Aorta (tissue), 5 donors: ENCODE data around the gene RPS15A. TPM values are rescaled to one million over a fixed set of nuclear protein-coding genes. Genes with fewer than 3 reads are reported as not detected.
"Not testable (repeated sequence)": the region's sequence is repeated elsewhere in the genome, so short reads cannot be mapped to it uniquely, and the experiment has no call there.

ENCODE experiments used
- ATAC-seq: fragments of 200-7000 bp; cut with Tn5 transposase; one replicate; pipeline ENCODE4 v1.9.1; 2022; ENCODE audit warnings: moderate library complexity; ENCODE audit not compliant: low FRiP score
- DNase-seq, 2 donors: peaks; one replicate each; pipeline ENCODE4 v3.0.0-alpha.2; 2020
- H3K27ac ChIP-seq, 2 donors: one replicate each; pipeline ENCODE4 v1.5.1; 2013; ENCODE audit warnings: low read length in 2 of 2, mild to moderate bottlenecking in 2 of 2, moderate library complexity in 2 of 2, control low read depth in 1 of 2, inconsistent platforms in 1 of 2, low read depth in 1 of 2
- H3K27me3 ChIP-seq, 2 donors: one replicate each; pipeline ENCODE4 v1.6.1; 2013; ENCODE audit warnings: control low read depth in 1 of 2, low read length in 1 of 2, mild to moderate bottlenecking in 1 of 2, moderate library complexity in 1 of 2; ENCODE audit not compliant: insufficient read depth in 2 of 2, control insufficient read depth in 1 of 2
- H3K36me3 ChIP-seq, 2 donors: one replicate each; pipeline ENCODE4 v1.6.1; 2013; ENCODE audit warnings: control low read depth in 1 of 2, low read length in 1 of 2, mild to moderate bottlenecking in 1 of 2; ENCODE audit not compliant: insufficient read depth in 2 of 2, control insufficient read depth in 1 of 2
- H3K4me1 ChIP-seq, 2 donors: one replicate each; pipeline ENCODE4 v1.6.1; 2013; ENCODE audit warnings: low read length in 2 of 2, control low read depth in 1 of 2, mild to moderate bottlenecking in 1 of 2, moderate library complexity in 1 of 2; ENCODE audit not compliant: insufficient read depth in 2 of 2, control insufficient read depth in 1 of 2
- H3K4me3 ChIP-seq, 2 donors: one replicate each; pipeline ENCODE4 v1.5.1; 2013; ENCODE audit warnings: low read length in 2 of 2, control low read depth in 1 of 2, mild to moderate bottlenecking in 1 of 2
- H3K9me3 ChIP-seq: one replicate; pipeline ENCODE4 v1.6.1; 2013; ENCODE audit warnings: mild to moderate bottlenecking, low read length; ENCODE audit not compliant: control insufficient read depth
- WGBS, 2 donors: extraction: QIAGEN DNeasy Blood & Tissue Kit; methylation state at CpG; one replicate each; pipeline ENCODE4 v1.1.7; 2013; 5-methylcytosine and 5-hydroxymethylcytosine counted together
- intact Hi-C, 2 donors: fragments of 100-400 bp; cut with DNase I; formaldehyde crosslinking; loops; one replicate each; pipeline versions ENCODE4 v1.14.2 to v1.15.0; 2022
- polyA plus RNA-seq, 2 donors: library from polyadenylated mRNA; stranded (reverse); fragments of 200-250 nt; gene quantifications; one replicate each; pipeline ENCODE4 v1.2.3, GENCODE V29; 2013
- total RNA-seq, 2 donors: library from RNA; stranded (reverse); fragmentation: NEBNext Ultra II Directional; extraction: Animal tissue kit (Norgen Biotek cat#: 25700); gene quantifications; one replicate each; pipeline ENCODE4 v1.2.1, GENCODE V29; 2021
- donor health status: healthy with polysubstance abuse.
- donor health status: Bipolar disorder and iron deficiency.
- donor health status: DM: no; HTN: no; CAD: no.
- donor health status: DM: no; HTN: no; CAD: no.
- donor health status: DM: yes; HTN: yes; CAD: no.

RPS15A gene
- total and polyA plus RNA-seq, 4 donors, result 879 to 8,103 (median 1,966) TPM

DNA sequence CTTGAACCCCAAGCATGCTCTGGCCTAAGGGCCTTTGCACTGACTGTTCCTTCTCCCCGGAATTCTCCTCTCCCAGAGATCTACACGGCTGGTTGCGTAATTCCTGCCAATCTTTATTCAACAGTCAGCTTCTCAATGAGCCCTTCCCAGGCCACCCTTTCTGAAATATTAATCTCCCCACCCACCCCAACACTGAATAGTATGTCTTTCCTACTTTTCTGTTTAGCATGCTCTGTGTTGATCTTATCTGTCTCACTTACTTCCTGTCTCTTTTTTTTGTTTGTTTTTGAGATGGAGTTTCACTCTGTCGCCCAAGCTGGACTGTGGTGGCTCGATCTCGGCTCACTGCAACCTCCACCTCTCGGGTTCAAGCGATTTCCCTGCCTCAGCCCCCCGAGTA is 33.5 kb downstream of the RPS15A start:
- H3K4me3 ChIP-seq, intact Hi-C loops, DNase-seq, H3K27ac ChIP-seq, H3K4me1 ChIP-seq, H3K27me3 ChIP-seq, H3K9me3 ChIP-seq, ATAC-seq, H3K36me3 ChIP-seq: not testable (repeated sequence)
- WGBS, 2 donors, result 81 to 86% methylated on average over 9 of the region's 9 CpGs

DNA sequence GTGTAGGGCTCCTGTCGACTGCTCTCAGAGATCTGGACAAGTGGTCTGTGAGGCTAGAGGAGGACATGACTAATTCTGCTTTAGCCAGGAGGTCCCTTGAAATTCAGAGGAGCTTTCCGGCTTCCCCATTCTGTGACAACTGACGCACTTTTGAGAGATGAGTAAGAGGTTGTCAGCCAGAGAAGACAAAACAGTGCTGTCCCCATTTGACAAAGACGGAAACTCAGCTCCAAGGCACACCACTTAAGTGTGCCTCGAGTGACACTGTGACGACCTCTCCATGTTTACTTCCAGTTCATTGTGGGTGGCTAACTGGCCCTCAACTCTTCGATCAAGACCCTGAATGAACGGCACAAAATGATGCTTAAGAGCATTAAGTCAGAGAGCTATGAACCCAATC is 47.3 kb downstream of the RPS15A start:
- H3K4me3 ChIP-seq, H3K9me3 ChIP-seq, H3K36me3 ChIP-seq, H3K4me1 ChIP-seq, ATAC-seq, H3K27me3 ChIP-seq, DNase-seq, intact Hi-C loops, H3K27ac ChIP-seq: not testable (repeated sequence)
- WGBS, 2 donors, result 52 to 72% methylated on average over 3 to 5 of the region's 8 CpGs

- H3K9me3 ChIP-seq, DNase-seq, H3K27me3 ChIP-seq, H3K4me1 ChIP-seq, H3K36me3 ChIP-seq, H3K4me3 ChIP-seq, ATAC-seq, intact Hi-C loops, H3K27ac ChIP-seq: not testable (repeated sequence)
- 29 to 62% methylated on average over 1 of the region's 3 CpGs for WGBS, 2 donors
Observed at GRCh38 chr16:18740027-18740426, 50.1 kb downstream of the RPS15A start.

DNA sequence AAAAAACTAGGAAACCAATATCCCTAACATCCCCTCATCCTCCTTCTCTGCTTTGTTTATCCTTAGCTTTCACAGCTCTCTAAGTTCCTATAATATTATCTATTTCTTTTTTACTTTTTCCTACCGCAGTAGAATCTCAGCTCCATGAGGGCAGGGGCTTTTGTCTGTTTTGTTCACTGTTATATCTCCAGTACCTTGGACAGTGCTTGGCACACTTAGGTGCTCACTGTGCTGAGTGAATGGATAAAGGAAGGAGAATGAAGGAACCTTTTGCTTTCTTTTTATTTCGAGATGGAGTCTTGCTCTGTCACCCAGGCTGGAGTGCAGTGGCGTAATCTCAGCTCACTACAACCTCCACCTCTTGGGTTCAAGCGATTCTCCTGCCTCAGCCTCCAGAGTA is 51.4 kb downstream of the RPS15A start:
- H3K27me3 ChIP-seq, H3K9me3 ChIP-seq, intact Hi-C loops, H3K4me1 ChIP-seq, H3K4me3 ChIP-seq, DNase-seq, H3K36me3 ChIP-seq, H3K27ac ChIP-seq, ATAC-seq: not testable (repeated sequence)
- 80 to 81% methylated on average over 4 of the region's 4 CpGs for WGBS, 2 donors

- H3K27ac ChIP-seq, H3K9me3 ChIP-seq, H3K36me3 ChIP-seq, intact Hi-C loops, H3K4me3 ChIP-seq, DNase-seq, ATAC-seq, H3K4me1 ChIP-seq, H3K27me3 ChIP-seq: not testable (repeated sequence)
- WGBS, 2 donors, result 90 to 93% methylated on average over 24 to 27 of the region's 27 CpGs
Observed at GRCh38 chr16:18734279-18734678, 55.9 kb downstream of the RPS15A start.

Other genes starting within 250 kb of the RPS15A start
- gene NOMO2, start 228.2 kb downstream of the RPS15A start, total RNA-seq, result 100 to 1,000 TPM in 1 of 2 donors, 10 to 100 TPM in 1; 97.2 to 124 TPM
- gene NOMO2, start 228.2 kb downstream of the RPS15A start, polyA plus RNA-seq, result 10 to 100 TPM; 65.1 to 95.5 TPM
- gene ARL6IP1, start 11.2 kb upstream of the RPS15A start, total RNA-seq, result 10 to 100 TPM; 58.6 to 69.4 TPM
- gene ARL6IP1, start 11.2 kb upstream of the RPS15A start, polyA plus RNA-seq, result 10 to 100 TPM; 57.6 to 60.1 TPM
- gene SMG1, start 136.1 kb upstream of the RPS15A start, total RNA-seq, result 100 to 1,000 TPM in 1 of 2 donors, 10 to 100 TPM in 1; 98.6 to 123 TPM
- gene SMG1, start 136.1 kb upstream of the RPS15A start, polyA plus RNA-seq, result 10 to 100 TPM in 1 of 2 donors, 1 to 10 TPM in 1; 4.6 to 16.0 TPM
- gene TMC7, start 193.6 kb upstream of the RPS15A start, total RNA-seq, result 1 to 10 TPM; 1.4 to 4.2 TPM
- gene TMC7, start 193.6 kb upstream of the RPS15A start, polyA plus RNA-seq, result under 1 TPM; 0.25 to 0.54 TPM